Muscle layer of colon (tissue), 2 donors: ENCODE data around the gene CDAN1.
"Not testable (repeated sequence)": the region's sequence is repeated elsewhere in the genome, so short reads cannot be mapped to it uniquely, and the experiment has no call there.

Source experiments
- H3K27ac ChIP-seq: one replicate; pipeline ENCODE4 v1.7.0; 2013; ENCODE audit warnings: low read depth, mild to moderate bottlenecking, low read length, moderate library complexity
- H3K27me3 ChIP-seq, 2 donors: one replicate each; pipeline ENCODE4 v1.7.0; 2013; ENCODE audit warnings: low read length in 2 of 2, mild to moderate bottlenecking in 2 of 2; ENCODE audit not compliant: insufficient read depth in 2 of 2, control insufficient read depth in 1 of 2
- H3K36me3 ChIP-seq: one replicate; pipeline ENCODE4 v1.7.0; 2013; ENCODE audit warnings: mild to moderate bottlenecking, low read length; ENCODE audit not compliant: insufficient read depth
- H3K4me1 ChIP-seq: one replicate; pipeline ENCODE4 v1.7.0; 2013; ENCODE audit warnings: mild to moderate bottlenecking, low read length; ENCODE audit not compliant: insufficient read depth
- H3K4me3 ChIP-seq, 2 donors: one replicate each; pipeline ENCODE4 v1.7.0; 2013; ENCODE audit warnings: low read length in 2 of 2, low read depth in 1 of 2, mild to moderate bottlenecking in 1 of 2, moderate library complexity in 1 of 2
- H3K9ac ChIP-seq: one replicate; pipeline ENCODE4 v1.7.0; 2013; ENCODE audit warnings: low read length
- H3K9me3 ChIP-seq: one replicate; pipeline ENCODE4 v1.7.0; 2013; ENCODE audit warnings: mild to moderate bottlenecking, low read length
- donor health status: abdominal sarcoma.
- donor health status: Adenocarcinoma of cecum.

Gene CDAN1

DNA sequence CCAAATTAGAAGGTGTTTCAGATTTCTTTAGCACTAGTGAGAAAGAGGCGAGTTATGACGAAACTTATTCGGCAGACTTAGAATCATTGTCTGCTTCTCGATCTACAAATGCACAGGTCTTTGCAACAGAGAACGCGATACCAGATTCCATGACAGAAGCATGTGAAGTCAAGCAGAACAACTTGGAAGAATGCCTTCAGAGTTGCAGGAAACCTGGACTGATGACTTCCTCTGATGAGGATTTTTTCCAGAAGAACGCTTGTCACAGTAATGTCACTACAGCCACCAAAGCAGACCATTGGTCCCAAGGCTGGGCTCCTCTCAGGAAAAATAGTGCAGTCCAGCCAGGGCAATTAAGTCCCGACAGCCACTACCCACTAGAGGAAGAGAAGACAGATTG is 50.6 kb downstream of the CDAN1 start:
- Histone ChIP-seq H3K9ac (no peak overlapping the region), H3K36me3 (peaks cover 89% of the 10 kb centered on the region), H3K27ac (no peak overlapping the region), H3K4me3 (no peak overlapping the region), H3K4me1 (no peaks in the 10 kb centered on the region), H3K27me3 (no peaks in the 10 kb centered on the region), H3K9me3 (no peaks in the 10 kb centered on the region)

DNA sequence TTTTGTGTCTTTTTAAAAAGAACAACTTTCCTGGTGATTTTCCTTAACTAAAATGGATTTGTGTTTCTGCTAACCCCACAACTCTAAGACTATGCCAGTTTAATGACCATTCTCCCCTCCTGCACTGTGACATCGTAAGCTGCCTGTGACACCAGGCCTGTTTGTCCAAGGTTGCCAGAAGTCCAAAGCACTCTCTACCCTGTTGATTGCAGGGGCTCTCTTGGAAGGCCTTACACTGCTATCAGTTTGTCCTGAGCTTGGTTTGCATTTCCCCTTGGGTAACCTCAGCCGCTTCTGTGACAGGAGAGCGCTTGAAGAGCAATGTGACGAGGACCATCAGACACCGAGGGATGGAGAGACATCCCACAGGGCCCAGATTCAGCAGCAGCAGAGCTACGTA is 55.8 kb downstream of the CDAN1 start:
- no peaks in the 10 kb centered on the region for H3K27me3 ChIP-seq
- no peak overlapping the region for H3K9ac ChIP-seq
- H3K4me1 ChIP-seq: no peaks in the 10 kb centered on the region
- H3K27ac ChIP-seq: no peak overlapping the region
- H3K36me3 ChIP-seq: peaks cover 86% of the 10 kb centered on the region
- no peak overlapping the region for H3K4me3 ChIP-seq
- H3K9me3 ChIP-seq: no peaks in the 10 kb centered on the region

DNA sequence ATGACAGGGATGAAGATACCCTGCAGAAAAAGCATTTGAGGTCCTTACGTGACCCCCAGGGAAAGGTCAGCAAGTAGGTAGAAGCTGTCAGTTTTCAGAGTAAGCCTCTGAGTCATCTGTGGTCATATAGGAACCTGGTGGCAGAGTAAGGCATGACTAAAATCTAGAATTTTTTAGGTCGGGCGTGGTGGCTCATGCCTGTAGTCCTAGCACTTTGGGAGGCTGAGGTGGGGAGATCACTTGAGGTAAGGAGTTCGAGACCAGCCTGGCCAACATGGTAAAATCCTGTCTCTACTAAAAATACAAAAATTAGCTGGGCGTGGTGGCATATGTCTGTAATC is 56.8 kb downstream of the CDAN1 start:
- H3K4me3 ChIP-seq, H3K27ac ChIP-seq, H3K9me3 ChIP-seq, H3K4me1 ChIP-seq, H3K27me3 ChIP-seq, H3K9ac ChIP-seq: not testable (repeated sequence)
- H3K36me3 ChIP-seq: peaks cover 86% of the 10 kb centered on the region

DNA sequence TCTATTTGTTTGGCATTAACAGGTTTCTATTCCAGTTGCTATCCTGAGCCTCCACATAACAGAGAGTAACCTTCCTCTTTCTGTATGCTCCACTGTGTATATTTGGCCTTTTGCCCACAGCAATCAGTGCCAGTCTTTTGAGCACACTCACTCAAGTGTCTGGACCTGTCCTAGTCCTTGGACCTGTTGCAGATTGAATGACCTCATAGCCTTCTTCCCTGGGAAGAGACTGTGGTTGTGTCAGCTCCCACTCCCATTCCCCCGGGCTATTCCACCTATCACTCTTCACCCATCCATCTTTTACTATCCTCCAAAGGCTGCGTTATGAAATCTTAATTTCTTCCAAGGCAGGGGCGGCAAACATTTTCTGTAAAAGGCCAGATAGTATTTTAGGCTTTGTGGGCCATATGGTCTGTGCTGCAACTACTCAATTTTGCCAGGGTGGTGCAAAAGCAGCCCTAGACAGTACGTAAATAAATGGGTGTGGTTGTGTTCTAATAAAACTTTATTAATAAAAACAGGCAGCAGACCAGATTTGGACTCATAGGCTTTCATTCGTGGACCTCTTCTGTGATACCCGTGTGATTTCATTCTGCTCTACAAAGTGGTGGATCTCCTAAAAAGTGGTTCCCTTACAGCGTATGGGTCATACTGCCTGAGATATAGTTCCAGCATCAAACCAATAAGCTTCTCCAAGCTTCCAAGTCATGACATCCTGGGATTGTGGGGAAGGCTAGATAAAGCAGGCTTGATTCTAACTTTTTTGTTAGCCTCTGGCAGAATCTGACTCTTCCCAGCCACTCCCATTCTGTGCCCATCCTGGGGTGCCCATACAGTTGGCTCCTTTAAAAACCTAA is 57.4 kb downstream of the CDAN1 start:
- no peaks in the 10 kb centered on the region for H3K9me3 ChIP-seq
- H3K27ac ChIP-seq: no peak overlapping the region
- no peaks in the 10 kb centered on the region for H3K4me1 ChIP-seq
- H3K9ac ChIP-seq: no peak overlapping the region
- H3K4me3 ChIP-seq: no peak overlapping the region
- H3K27me3 ChIP-seq: no peaks in the 10 kb centered on the region
- peaks cover 86% of the 10 kb centered on the region for H3K36me3 ChIP-seq

DNA sequence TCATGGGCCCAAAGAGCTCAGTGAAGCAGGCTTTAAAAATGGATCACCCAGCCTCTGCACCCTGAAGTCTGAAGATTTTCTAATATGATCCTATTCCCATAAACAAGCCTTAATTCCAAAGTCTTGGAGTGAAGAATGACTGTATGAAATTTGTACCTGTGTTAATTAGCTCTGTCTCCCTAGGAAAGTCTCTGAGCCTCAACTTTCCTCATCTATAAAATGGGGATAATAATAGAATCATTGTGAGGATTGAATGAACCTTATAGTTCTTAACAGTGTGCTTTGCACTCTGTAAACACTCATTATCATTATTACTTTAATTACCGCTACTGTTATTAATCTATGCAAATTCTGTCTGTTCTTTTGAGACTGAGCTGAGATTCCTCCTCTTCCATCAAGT is 61.9 kb downstream of the CDAN1 start:
- no peaks in the 10 kb centered on the region for H3K27me3 ChIP-seq

DNA sequence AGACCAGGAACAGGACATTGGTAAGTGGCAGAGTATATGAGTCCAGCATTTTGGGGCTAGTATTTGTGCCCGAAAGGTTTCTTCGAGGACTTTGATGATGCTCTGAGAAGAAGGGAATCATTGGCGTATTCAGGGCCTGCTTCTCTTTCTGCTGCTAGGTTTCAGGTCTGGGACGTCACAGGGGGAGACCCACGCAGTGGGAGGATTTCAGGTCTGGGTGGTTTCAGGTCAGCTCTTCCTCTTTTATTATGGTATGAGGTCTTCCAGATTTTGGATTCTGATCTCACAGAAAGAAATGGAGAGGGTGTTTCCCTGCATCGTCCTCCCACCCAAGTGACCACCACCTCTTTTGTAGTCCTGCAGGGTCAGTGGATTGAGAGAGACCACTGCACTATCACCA is 62.5 kb downstream of the CDAN1 start:
- Histone ChIP-seq H3K36me3 (peaks cover 86% of the 10 kb centered on the region), H3K27me3 (no peaks in the 10 kb centered on the region), H3K27ac (no peak overlapping the region), H3K4me1 (no peaks in the 10 kb centered on the region), H3K9me3 (no peaks in the 10 kb centered on the region), H3K9ac (no peak overlapping the region), H3K4me3 (no peak overlapping the region)

More for the DNA sequence above, 61.9 kb downstream of the CDAN1 start:
- H3K4me3 ChIP-seq: no peak overlapping the region
- peaks cover 89% of the 10 kb centered on the region for H3K36me3 ChIP-seq
- H3K9me3 ChIP-seq: no peaks in the 10 kb centered on the region
- H3K9ac ChIP-seq: no peak overlapping the region
- H3K4me1 ChIP-seq: no peaks in the 10 kb centered on the region
- no peak overlapping the region for H3K27ac ChIP-seq
